NCI-H146 (cell line): ENCODE results near the gene UBTD2.

Experiments
- DNase-seq: peaks from one replicate; lab custom pipeline; 2025; lab: John Stamatoyannopoulos, UW

The UBTD2 gene

GRCh38 chr5:172171118-172171517 lies 112.4 kb downstream of the UBTD2 start:
- no peak for DNase-seq

GRCh38 chr5:172170251-172170701 lies 113.3 kb downstream of the UBTD2 start:
- DNase-seq, result no peak

DNA sequence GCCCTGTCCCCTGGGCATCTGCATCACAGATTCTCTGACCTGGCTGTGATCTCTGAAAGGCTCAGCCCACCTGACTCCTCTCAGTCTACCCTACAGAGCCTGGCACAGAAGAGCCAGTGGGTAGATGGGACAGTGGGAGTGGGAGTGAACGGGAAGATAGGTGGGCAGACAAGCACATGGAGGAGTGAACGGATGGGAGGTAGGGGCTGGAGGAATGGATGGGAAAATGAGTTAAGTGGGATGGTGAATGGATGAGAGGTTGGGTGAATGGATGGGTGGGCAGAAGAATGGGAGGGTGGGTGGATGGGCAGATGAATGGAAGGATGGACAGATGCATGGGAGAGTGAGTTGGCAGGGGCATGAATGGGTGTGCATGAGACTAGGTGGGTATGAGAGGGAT lies 114.3 kb downstream of the UBTD2 start:
- no peak for DNase-seq

GRCh38 chr5:172168311-172168710 lies 115.3 kb downstream of the UBTD2 start:
- no peak for DNase-seq

DNA sequence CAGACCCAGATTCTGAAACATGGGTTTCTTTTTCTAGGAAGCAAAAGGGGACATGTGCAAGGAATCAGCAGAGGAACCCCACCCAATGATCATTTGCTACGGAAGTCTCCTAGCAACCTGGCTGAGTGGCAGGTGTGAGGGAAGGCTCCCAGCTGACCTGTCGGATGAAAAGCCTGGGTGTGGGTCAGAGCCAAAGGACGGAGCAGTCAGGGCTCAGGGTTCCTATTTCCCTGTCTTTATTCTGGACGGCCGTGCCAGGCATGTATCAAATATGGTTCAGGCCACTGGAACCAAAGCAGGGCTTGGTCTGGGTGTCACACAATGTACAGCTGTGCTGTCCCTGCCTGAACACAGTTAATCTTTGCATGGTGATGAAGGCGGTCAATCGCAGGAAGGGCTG lies 115.7 kb downstream of the UBTD2 start:
- DNase-seq, result peak; percentile 30

DNA sequence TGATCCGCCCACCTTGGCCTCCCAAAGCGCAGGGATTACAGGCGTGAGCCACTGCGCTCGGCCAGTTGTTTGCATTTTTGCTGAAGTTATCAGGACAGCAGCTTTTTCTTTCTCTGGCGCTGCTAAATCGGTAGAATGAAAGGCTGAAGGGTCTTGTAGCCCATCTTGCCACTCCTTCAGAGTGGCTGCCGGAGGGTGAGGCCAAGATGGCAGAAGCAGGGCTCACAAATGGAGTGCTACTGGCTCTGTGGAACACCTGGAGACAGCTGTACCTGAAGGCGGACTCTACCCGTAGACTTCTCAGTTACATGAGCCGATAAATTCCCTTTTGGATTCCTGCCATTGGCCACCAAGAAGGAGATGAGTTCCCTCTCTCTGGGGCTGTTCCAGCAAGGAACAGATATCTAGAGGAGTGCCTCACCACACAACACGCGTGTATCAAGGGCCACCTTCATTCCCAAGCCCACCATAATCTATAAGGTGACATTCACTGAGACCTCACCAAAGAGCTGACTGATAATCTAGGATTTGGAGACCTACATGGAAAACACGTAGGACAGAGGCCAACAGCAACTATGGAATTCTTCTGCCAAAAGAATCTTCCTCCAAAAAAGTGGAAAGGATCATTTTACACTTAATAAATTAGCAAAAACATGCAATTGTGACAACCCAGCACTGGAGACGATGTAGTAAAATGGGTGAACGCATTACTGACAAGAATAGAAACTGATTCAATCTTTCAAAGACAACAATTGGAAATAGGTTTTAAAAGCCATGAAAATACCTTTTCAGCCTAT lies 117.3 kb downstream of the UBTD2 start:
- DNase-seq, result no peak

DNA sequence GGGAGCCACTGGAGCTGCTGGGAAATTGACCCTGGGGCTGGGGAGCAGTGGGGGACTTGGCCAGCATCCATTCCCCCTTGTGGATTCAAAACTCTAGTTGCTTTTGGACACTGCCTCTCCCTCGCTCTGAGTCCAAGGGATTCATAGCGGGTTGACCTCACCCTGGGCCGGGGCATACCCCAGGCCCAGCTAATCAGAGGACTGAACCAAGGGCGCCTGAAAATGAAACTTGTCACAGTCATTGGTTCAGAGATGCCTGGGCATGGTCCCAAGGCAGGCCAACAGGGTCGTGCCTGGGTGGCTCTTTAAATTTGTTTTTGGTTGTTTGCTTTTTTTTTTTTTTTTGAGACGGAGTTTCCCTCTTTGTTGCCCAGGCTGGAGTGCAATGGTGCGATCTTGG lies 118.1 kb downstream of the UBTD2 start:
- no peak for DNase-seq

DNA sequence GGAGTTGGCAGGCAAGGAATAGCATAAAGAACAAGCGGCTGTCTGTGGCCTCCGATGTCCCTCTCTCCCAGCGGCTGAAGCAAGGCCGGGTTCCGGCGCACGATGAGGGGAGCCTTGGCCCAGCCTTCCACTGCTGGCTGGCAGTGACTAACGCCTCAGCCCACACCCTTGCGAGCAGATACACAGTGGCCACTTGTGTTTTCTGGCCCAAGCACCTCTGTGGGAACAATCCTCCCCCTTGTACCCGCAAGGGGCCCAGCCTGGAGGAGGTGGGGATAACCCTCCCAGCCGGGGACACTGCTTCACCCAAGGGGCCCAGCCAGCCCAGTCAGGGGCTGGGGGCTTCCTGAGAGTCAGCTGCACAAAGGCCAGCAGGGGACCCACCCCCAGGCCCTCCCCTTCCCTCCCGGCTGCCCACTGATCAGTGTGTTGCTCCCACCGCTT lies 118.8 kb downstream of the UBTD2 start:
- DNase-seq, result no peak

GRCh38 chr5:172163346-172163745 lies 120.2 kb downstream of the UBTD2 start:
- DNase-seq, result no peak

GRCh38 chr5:172162987-172163343 lies 120.6 kb downstream of the UBTD2 start:
- DNase-seq, result no peak

- no peak for DNase-seq
Observed at GRCh38 chr5:172162323-172162986, 121.1 kb downstream of the UBTD2 start.

DNA sequence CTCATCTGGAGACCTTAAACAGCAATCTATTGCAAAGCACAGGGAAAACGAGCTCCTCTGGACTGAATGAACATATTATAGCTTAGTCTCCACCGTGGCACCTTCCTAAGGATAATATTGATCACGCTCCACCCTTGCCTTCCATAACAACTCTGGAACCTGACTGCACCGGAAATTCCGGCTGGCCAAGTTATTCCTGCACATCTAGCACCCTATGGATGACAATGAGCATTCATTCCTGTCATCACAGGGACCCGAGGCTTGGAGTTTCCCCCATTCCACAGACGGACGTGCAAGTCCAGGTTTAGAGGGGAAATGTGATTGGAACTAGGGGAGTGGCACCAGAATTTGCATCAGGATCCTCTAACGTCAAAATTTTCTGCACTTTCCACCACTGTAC lies 123.1 kb downstream of the UBTD2 start:
- DNase-seq, result no peak
